ENCODE data around the gene MEGF9.

MEGF9 gene

GRCh38 chr9:120616966-120617935, 97.0 kb downstream of the MEGF9 start:
- DNase-seq, result no peak

- no peak for DNase-seq
Measured at GRCh38 chr9:120612218-120612617, 102.1 kb downstream of the MEGF9 start.

GRCh38 chr9:120611690-120612068, 102.6 kb downstream of the MEGF9 start:
- no peak for DNase-seq

- DNase-seq, result no peak
Measured at GRCh38 chr9:120610975-120611689, 103.1 kb downstream of the MEGF9 start.

GRCh38 chr9:120609636-120610035, 104.6 kb downstream of the MEGF9 start:
- no peak for DNase-seq

- DNase-seq, result no peak
Measured at GRCh38 chr9:120608421-120608820, 105.8 kb downstream of the MEGF9 start.

- DNase-seq, result no peak
Measured at GRCh38 chr9:120603591-120603990, 110.7 kb downstream of the MEGF9 start.

- DNase-seq, result no peak
Measured at GRCh38 chr9:120603010-120603409, 111.3 kb downstream of the MEGF9 start.

- DNase-seq, result no peak
Measured at GRCh38 chr9:120593955-120594277, 120.4 kb downstream of the MEGF9 start.

GRCh38 chr9:120593250-120593954, 120.9 kb downstream of the MEGF9 start:
- no peak for DNase-seq

- DNase-seq, result no peak
Measured at GRCh38 chr9:120592210-120592609, 122.1 kb downstream of the MEGF9 start.

GRCh38 chr9:120587328-120587727, 126.9 kb downstream of the MEGF9 start:
- DNase-seq, result no peak

- peak; percentile 88 for DNase-seq
Measured at GRCh38 chr9:120583958-120584369, 130.3 kb downstream of the MEGF9 start.

- DNase-seq, result peak; percentile 97
Measured at GRCh38 chr9:120580051-120580896, 134.0 kb downstream of the MEGF9 start, which contains the start of gene CDK5RAP2. Gene CDK5RAP2 (minus strand): TSS chr9:120580167. CDS start chr9:120579978, 189 bp downstream.

GRCh38 chr9:120579139-120580050, 134.9 kb downstream of the MEGF9 start:
- DNase-seq, result no peak

- DNase-seq, result no peak
Measured at GRCh38 chr9:120574473-120574872, 139.8 kb downstream of the MEGF9 start.

- DNase-seq, result no peak
Measured at GRCh38 chr9:120572472-120572871, 141.8 kb downstream of the MEGF9 start.

GRCh38 chr9:120571443-120572257, 142.6 kb downstream of the MEGF9 start:
- no peak for DNase-seq

GRCh38 chr9:120570296-120570695, 144.0 kb downstream of the MEGF9 start:
- no peak for DNase-seq

GRCh38 chr9:120569556-120569955, 144.7 kb downstream of the MEGF9 start:
- no peak for DNase-seq

Data from suppressor macrophage treated with lipopolysaccharide for 4 hours (primary cell).